ENCODE data around the gene MACIR. TPM values are rescaled to one million over a fixed set of nuclear protein-coding genes. Genes with fewer than 3 reads are reported as not detected.

Gene MACIR
- polyA plus RNA-seq, 3 donors, result 1.2 to 1.9 (median 1.9) TPM

DNA sequence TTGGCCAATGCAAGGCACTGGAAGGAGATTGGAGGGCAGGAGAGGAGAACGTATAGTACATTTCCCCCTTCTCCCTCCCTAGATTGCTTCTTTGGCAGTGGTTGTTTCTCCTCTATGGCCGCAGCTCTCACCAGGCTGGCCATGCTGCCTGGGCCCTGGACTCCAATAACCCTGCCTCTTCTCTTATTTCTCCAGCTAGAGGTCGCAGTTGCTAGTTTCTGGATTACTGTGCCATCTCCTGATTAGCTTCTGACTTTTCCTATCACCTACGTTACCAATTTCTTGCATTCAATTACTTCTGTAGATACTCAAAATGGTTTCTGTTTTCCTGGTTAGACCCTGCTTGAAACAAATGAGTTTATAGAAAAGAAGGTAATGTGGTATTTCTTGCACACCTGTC lies 2.4 kb upstream of the MACIR start:
- Mint-ChIP-seq H3K27me3 (ENCODE audit: low read depth in 3 of 3) (peaks cover 0 to 8% (median 7%) of the 10 kb centered on the region in 3 donors), H3K4me3 (no peak overlapping the region), H3K4me1 (peaks cover 18% of the 10 kb centered on the region), H3K36me3 (no peaks in the 10 kb centered on the region), H3K9me3 (no peaks in the 10 kb centered on the region), H3K27ac (no peak overlapping the region)
- 87% methylated on average over 2 of the region's 4 CpGs for WGBS (ENCODE audit: insufficient coverage)
- H3K36me3 ChIP-seq (replicated peaks in 1 of 2; ENCODE audit: control insufficient read depth in 1 of 2, insufficient read depth in 2 of 2, low read length in 2 of 2), result no peaks in the 10 kb centered on the region
- H4K20me1 ChIP-seq (ENCODE audit: insufficient read depth, low read length), result no peaks in the 10 kb centered on the region
- no peak overlapping the region for H3K4me3 ChIP-seq (replicated peaks in 1 of 3; ENCODE audit: low read depth in 2 of 3, low read length in 3 of 3)
- intact Hi-C loops (cut with micrococcal nuclease), result no loop called here
- peaks cover 20% of the 10 kb centered on the region for H3K79me2 ChIP-seq (ENCODE audit: insufficient read depth, low read length)
- TF ChIP-seq, protein P1, sequence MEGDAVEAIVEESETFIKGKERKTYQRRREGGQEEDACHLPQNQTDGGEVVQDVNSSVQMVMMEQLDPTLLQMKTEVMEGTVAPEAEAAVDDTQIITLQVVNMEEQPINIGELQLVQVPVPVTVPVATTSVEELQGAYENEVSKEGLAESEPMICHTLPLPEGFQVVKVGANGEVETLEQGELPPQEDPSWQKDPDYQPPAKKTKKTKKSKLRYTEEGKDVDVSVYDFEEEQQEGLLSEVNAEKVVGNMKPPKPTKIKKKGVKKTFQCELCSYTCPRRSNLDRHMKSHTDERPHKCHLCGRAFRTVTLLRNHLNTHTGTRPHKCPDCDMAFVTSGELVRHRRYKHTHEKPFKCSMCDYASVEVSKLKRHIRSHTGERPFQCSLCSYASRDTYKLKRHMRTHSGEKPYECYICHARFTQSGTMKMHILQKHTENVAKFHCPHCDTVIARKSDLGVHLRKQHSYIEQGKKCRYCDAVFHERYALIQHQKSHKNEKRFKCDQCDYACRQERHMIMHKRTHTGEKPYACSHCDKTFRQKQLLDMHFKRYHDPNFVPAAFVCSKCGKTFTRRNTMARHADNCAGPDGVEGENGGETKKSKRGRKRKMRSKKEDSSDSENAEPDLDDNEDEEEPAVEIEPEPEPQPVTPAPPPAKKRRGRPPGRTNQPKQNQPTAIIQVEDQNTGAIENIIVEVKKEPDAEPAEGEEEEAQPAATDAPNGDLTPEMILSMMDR (IDR thresholded peaks at IDR 0.05), result no peak
- no peaks in the 10 kb centered on the region for H3K9me3 ChIP-seq (replicated peaks in 1 of 2; ENCODE audit: control insufficient read depth in 1 of 2, insufficient read depth in 1 of 2, low read length in 2 of 2)
- DNase-seq, result no peak
- H3K4me1 ChIP-seq (ENCODE audit: control insufficient read depth in 1 of 2, insufficient read depth in 2 of 2, low read length in 2 of 2), result peaks cover 6 to 22% of the 10 kb centered on the region in 2 donors
- no peaks in the 10 kb centered on the region for H3K27me3 ChIP-seq (ENCODE audit: control insufficient read depth in 2 of 2, insufficient read depth in 2 of 2, low read length in 2 of 2)
- H3K4me2 ChIP-seq (replicated peaks; ENCODE audit: extremely low read depth, low read length, poor library complexity, severe bottlenecking), result no peak overlapping the region
- no peak overlapping the region for H2AFZ ChIP-seq (ENCODE audit: insufficient read depth, low read depth, low read length, poor library complexity, severe bottlenecking)
- H3K9ac ChIP-seq (ENCODE audit: insufficient read depth, low read length, poor library complexity, severe bottlenecking), result no peak overlapping the region
- no peak overlapping the region for H3K27ac ChIP-seq (ENCODE audit: low read depth in 1 of 2, low read length in 2 of 2)

- TF ChIP-seq, protein P1 (IDR thresholded peaks at IDR 0.05), result no peak
- Histone ChIP-seq H3K4me3 (replicated peaks in 1 of 3; ENCODE audit: low read depth in 2 of 3, low read length in 3 of 3) (peak overlapping the region; percentile 61 to 89 (median 81)), H3K36me3 (replicated peaks in 1 of 2; ENCODE audit: control insufficient read depth in 1 of 2, insufficient read depth in 2 of 2, low read length in 2 of 2) (no peaks in the 10 kb centered on the region), H3K4me2 (replicated peaks; ENCODE audit: extremely low read depth, low read length, poor library complexity, severe bottlenecking) (peak overlapping the region; percentile 83), H2AFZ (ENCODE audit: insufficient read depth, low read depth, low read length, poor library complexity, severe bottlenecking) (peak overlapping the region; percentile 97), H3K9me3 (replicated peaks in 1 of 2; ENCODE audit: control insufficient read depth in 1 of 2, insufficient read depth in 1 of 2, low read length in 2 of 2) (no peaks in the 10 kb centered on the region), H3K27ac (ENCODE audit: low read depth in 1 of 2, low read length in 2 of 2) (peak overlapping the region; percentile 42 to 80), H3K4me1 (ENCODE audit: control insufficient read depth in 1 of 2, insufficient read depth in 2 of 2, low read length in 2 of 2) (peaks cover 9 to 28% of the 10 kb centered on the region in 2 donors), H3K9ac (ENCODE audit: insufficient read depth, low read length, poor library complexity, severe bottlenecking) (peak overlapping the region; percentile 68), H4K20me1 (ENCODE audit: insufficient read depth, low read length) (no peaks in the 10 kb centered on the region), H3K27me3 (ENCODE audit: control insufficient read depth in 2 of 2, insufficient read depth in 2 of 2, low read length in 2 of 2) (no peaks in the 10 kb centered on the region), H3K79me2 (ENCODE audit: insufficient read depth, low read length) (peaks cover 49% of the 10 kb centered on the region)
- peak overlapping the region; percentile 90 to 93 for H3K4me3 Mint-ChIP-seq
- WGBS (ENCODE audit: insufficient coverage), result under 1% methylated on average over 81 of the region's 91 CpGs
- H3K4me1 Mint-ChIP-seq, result peaks cover 32% of the 10 kb centered on the region
- H3K36me3 Mint-ChIP-seq, result no peaks in the 10 kb centered on the region
- intact Hi-C loops (cut with micrococcal nuclease), result no loop called here
- peak overlapping the region in 5 of 7 donors; percentile 37 to 90 (median 79) for H3K27ac Mint-ChIP-seq
- peaks cover 0 to 8% (median 5%) of the 10 kb centered on the region in 3 donors for H3K27me3 Mint-ChIP-seq (ENCODE audit: low read depth in 3 of 3)
- peak; percentile 50 to 58 (median 50) for DNase-seq
- no peaks in the 10 kb centered on the region for H3K9me3 Mint-ChIP-seq
Measured at GRCh38 chr5:103258957-103259704, 568 bp downstream of the MACIR start.
